B cell (primary cell): ENCODE data around the gene PLP2. TPM values are rescaled to one million over a fixed set of nuclear protein-coding genes. Genes with fewer than 3 reads are reported as not detected.
A peak's percentile ranks its signal among the peaks of the same experiment; 100 is the strongest.

Source experiments
- ATAC-seq: fragments of 200-7000 bp; cut with Tn5 transposase; one replicate; pipeline ENCODE4 v1.10.0; 2021; ENCODE audit warnings: low read depth, mild to moderate bottlenecking, moderate number of reproducible peaks, moderate library complexity
- CTCF ChIA-PET: fragments of 350-600 bp; sonication (Branson Sonifier 250); formaldehyde crosslinking; loops from one replicate; lab custom pipeline; 2021; ENCODE audit warnings: antibody characterized with exemption, inconsistent platforms; lab: Charles Lee
- POLR2A ChIA-PET: fragments of 350-600 bp; sonication (Branson Sonifier 250); formaldehyde crosslinking; loops from one replicate; lab custom pipeline; 2021; ENCODE audit warnings: antibody characterized with exemption; lab: Charles Lee
- DNase-seq: peaks from one replicate; pipeline ENCODE4 v3.0.0; 2013
- H2AFZ ChIP-seq: 2 replicates; pipeline ENCODE4 v1.6.1; 2012; ENCODE audit warnings: mild to moderate bottlenecking, low read depth, low read length; ENCODE audit not compliant: insufficient read depth, poor library complexity, severe bottlenecking
- H3K27ac ChIP-seq, 2 donors: 1 replicate in 1 of 2; 2 replicates in 1 of 2; pipeline ENCODE4 v1.5.1; 2012 to 2013; ENCODE audit warnings: low read length in 2 of 2, mild to moderate bottlenecking in 2 of 2, moderate library complexity in 1 of 2
- H3K27me3 ChIP-seq, 4 experiments: fragments of 200-600 bp in 1 of 4; sonication (generic) in 1 of 4; replicated peaks in 1 of 4; 1 replicate in 2 of 4; 2 replicates in 2 of 4; pipeline versions ENCODE4 v1.6.1 to v1.7.0; 2013 to 2016; ENCODE audit warnings: low read length in 3 of 4, mild to moderate bottlenecking in 2 of 4, mixed read lengths in 1 of 4, moderate library complexity in 1 of 4; ENCODE audit not compliant: insufficient read depth in 4 of 4, control insufficient read depth in 3 of 4; ENCODE audit errors: control extremely low read depth in 1 of 4
- H3K36me3 ChIP-seq, 2 experiments: replicated peaks in 1 of 2; 1 replicate in 1 of 2; 2 replicates in 1 of 2; pipeline versions ENCODE4 v1.6.1 to v1.7.1; 2013; ENCODE audit warnings: low read length in 1 of 2; ENCODE audit not compliant: insufficient read depth in 2 of 2, control insufficient read depth in 1 of 2; ENCODE audit errors: control extremely low read depth in 1 of 2, extremely low read depth in 1 of 2
- H3K4me1 ChIP-seq, 2 donors: fragments of 200-600 bp in 1 of 2; sonication (generic) in 1 of 2; 1 replicate in 1 of 2; 2 replicates in 1 of 2; pipeline versions ENCODE4 v1.5.1 to v1.6.1; 2013 to 2017; ENCODE audit warnings: low read length in 2 of 2; ENCODE audit not compliant: control insufficient read depth in 2 of 2, insufficient read depth in 2 of 2
- H3K4me2 ChIP-seq: replicated peaks from 2 replicates; pipeline ENCODE3; 2012; ENCODE audit warnings: mild to moderate bottlenecking, low read depth, low read length; ENCODE audit not compliant: poor library complexity, severe bottlenecking
- H3K4me3 ChIP-seq, 5 experiments: fragments of 200-600 bp in 1 of 5; sonication (generic) in 1 of 5; 1 replicate in 3 of 5; 2 replicates in 2 of 5; pipeline versions ENCODE4 v1.5.1 to v1.7.0; 2011 to 2016; ENCODE audit warnings: low read length in 4 of 5, mild to moderate bottlenecking in 4 of 5, low read depth in 2 of 5, control low read depth in 1 of 5, moderate library complexity in 1 of 5; ENCODE audit not compliant: insufficient read depth in 1 of 5; ENCODE audit errors: control extremely low read depth in 1 of 5, extremely low read depth in 1 of 5
- H3K79me2 ChIP-seq: fragments of 200-600 bp; sonication (generic); one replicate; pipeline ENCODE4 v1.6.0; 2016; ENCODE audit warnings: low read length; ENCODE audit not compliant: control insufficient read depth, insufficient read depth
- H3K9ac ChIP-seq: fragments of 200-600 bp; sonication (generic); 2 replicates; pipeline ENCODE4 v1.6.1; 2017; ENCODE audit warnings: mild to moderate bottlenecking, low read length, moderate library complexity
- H3K9me3 ChIP-seq, 3 donors: one replicate each; pipeline versions ENCODE4 v1.6.1 to v1.7.1; 2013; ENCODE audit warnings: low read length in 2 of 3; ENCODE audit not compliant: control insufficient read depth in 2 of 3, insufficient read depth in 1 of 3; ENCODE audit errors: control extremely low read depth in 1 of 3
- H4K20me1 ChIP-seq: 2 replicates; pipeline ENCODE4 v1.6.0; 2012; ENCODE audit warnings: mild to moderate bottlenecking, low read length; ENCODE audit not compliant: insufficient read depth, control insufficient read depth, poor library complexity, severe bottlenecking
- H3K27ac Mint-ChIP-seq: one replicate; pipeline ENCODE4 v1.8.0; 2021; ENCODE audit warnings: mixed read lengths
- H3K27me3 Mint-ChIP-seq: one replicate; pipeline ENCODE4 v1.8.0; 2021; ENCODE audit warnings: mixed read lengths
- H3K4me1 Mint-ChIP-seq: one replicate; pipeline ENCODE4 v1.8.0; 2021; ENCODE audit warnings: mixed read lengths
- H3K4me3 Mint-ChIP-seq: one replicate; pipeline ENCODE4 v1.8.0; 2021; ENCODE audit warnings: mixed read lengths
- H3K9me3 Mint-ChIP-seq: one replicate; pipeline ENCODE4 v1.8.0; 2022; ENCODE audit warnings: mixed read lengths; ENCODE audit not compliant: insufficient read depth
- CTCF ChIP-seq: fragments of 200-600 bp; IDR thresholded peaks from one replicate; pipeline ENCODE4 v1.8.0; 2022; ENCODE audit warnings: antibody characterized with exemption, mild to moderate bottlenecking
- EZH2 ChIP-seq: IDR thresholded peaks from 2 replicates; pipeline ENCODE4 v1.6.1; 2012; ENCODE audit warnings: borderline replicate concordance, low read depth, mild to moderate bottlenecking, moderate library complexity, low read length; ENCODE audit not compliant: insufficient read depth, poor library complexity, severe bottlenecking
- WGBS: methylation state at CpG from one replicate; pipeline ENCODE4 v1.1.5; 2013; ENCODE audit warnings: missing lambda C conversion rate; ENCODE audit not compliant: insufficient coverage; 5-methylcytosine and 5-hydroxymethylcytosine counted together
- intact Hi-C: fragments of 100-400 bp; cut with micrococcal nuclease; formaldehyde crosslinking; loops from one replicate; pipeline ENCODE4 v1.10.0; 2022
- polyA plus RNA-seq: library from polyadenylated mRNA; depleted of rRNA; stranded (reverse); fragments of >200 nt; gene quantifications from 2 replicates; pipeline ENCODE4 v1.2.3, GENCODE V29; 2012
- total RNA-seq, 2 donors: library from RNA; stranded (reverse); fragments of 120-200 nt in 1 of 2; gene quantifications; 1 replicate in 1 of 2; 2 replicates in 1 of 2; pipeline versions ENCODE4 v1.2.3 to v1.2.4, GENCODE V29; 2013 to 2022

PLP2 gene
- total and polyA plus RNA-seq, 2 donors (not counting 1 experiment from before 2014, with no cell fraction given) = 194 to 214 TPM

- H3K9me3 Mint-ChIP-seq = no peaks in the 10 kb centered on the region
- ATAC-seq (peak; percentile 99), DNase-seq (peak; percentile 91)
- Histone ChIP-seq H3K4me3 (peak within 1 kb of the TSS; percentile 35 to 59 (median 57)), H3K27ac (peak within 1 kb of the TSS; percentile 57 to 72), H3K79me2 (no peaks in the 10 kb centered on the region), H4K20me1 (no peaks in the 10 kb centered on the region), H3K9me3 (no peaks in the 10 kb centered on the region), H3K4me2 (peak within 1 kb of the TSS; percentile 82), H3K36me3 (no peaks in the 10 kb centered on the region), H3K9ac (peak within 1 kb of the TSS; percentile 57), H3K4me1 (peaks cover 4 to 13% of the 10 kb centered on the region in 2 donors), H2AFZ (peak within 1 kb of the TSS; percentile 68), H3K27me3 (no peaks in the 10 kb centered on the region)
- H3K4me1 Mint-ChIP-seq = peaks cover 6% of the 10 kb centered on the region
- H3K27ac Mint-ChIP-seq = peak within 1 kb of the TSS; percentile 70
- no peaks in the 10 kb centered on the region for H3K27me3 Mint-ChIP-seq
- intact Hi-C loops = loop anchor here (1.0 kb wide), 3 partner anchors 9 to 69 kb away; partner anchors contain the start of gene PPP1R3F
- POLR2A ChIA-PET = interaction anchor here (1.3 kb wide), 1 partner anchor 9 kb away, joined by 4 read pairs; no protein-coding TSS in a partner anchor
- under 1% methylated on average over 54 of the region's 61 CpGs for WGBS
- TF ChIP-seq CTCF (no peak), EZH2 (no peak)
- CTCF ChIA-PET = no interaction called here
- peak within 1 kb of the TSS; percentile 77 for H3K4me3 Mint-ChIP-seq
Measured at GRCh38 chrX:49199906-49200771, 28.4 kb downstream of the PLP2 start, which contains the start of gene SYP. Gene SYP, minus strand, starts transcription at chrX:49200193. Its CDS starts 7 bp downstream, at chrX:49200186.

GRCh38 chrX:49202022-49202421, 30.3 kb downstream of the PLP2 start:
- no peaks in the 10 kb centered on the region for H4K20me1 ChIP-seq
- H3K27ac ChIP-seq = no peak overlapping the region
- no peak for ATAC-seq
- no peaks in the 10 kb centered on the region for H3K79me2 ChIP-seq
- H3K4me2 ChIP-seq = no peak overlapping the region
- intact Hi-C loops = no loop called here
- H3K9ac ChIP-seq = no peak overlapping the region
- H3K4me3 Mint-ChIP-seq = no peak overlapping the region
- H3K9me3 ChIP-seq = no peaks in the 10 kb centered on the region
- H3K9me3 Mint-ChIP-seq = no peaks in the 10 kb centered on the region
- no peaks in the 10 kb centered on the region for H3K27me3 Mint-ChIP-seq
- H3K4me3 ChIP-seq = no peak overlapping the region
- POLR2A ChIA-PET = no interaction called here
- H3K4me1 ChIP-seq = peaks cover 4 to 13% of the 10 kb centered on the region in 2 donors
- CTCF ChIA-PET = interaction anchor here (0.6 kb wide), 1 partner anchor 720 kb away, joined by 3 read pairs; the partner anchor contains the start of gene CLCN5
- no peak for DNase-seq
- no peaks in the 10 kb centered on the region for H3K36me3 ChIP-seq
- TF ChIP-seq EZH2 (no peak), CTCF (no peak)
- peaks cover 6% of the 10 kb centered on the region for H3K4me1 Mint-ChIP-seq
- H2AFZ ChIP-seq = no peak overlapping the region
- H3K27ac Mint-ChIP-seq = no peak overlapping the region
- WGBS = no CpG with 5 or more reads among the region's 2 CpGs
- H3K27me3 ChIP-seq = no peaks in the 10 kb centered on the region
